Small intestine (tissue), 7 donors: Measurements from ENCODE around the gene RANBP1. TPM values are rescaled to one million over a fixed set of nuclear protein-coding genes. Genes with fewer than 3 reads are reported as not detected.

Experiments
- DNase-seq, 2 donors: peaks; one replicate each; pipeline versions ENCODE4 v3.0.0 to v3.0.0-alpha.2; 2013
- FAIRE-seq: peaks from 2 replicates; lab custom pipeline; 2012; peaks lifted over from hg19 to GRCh38; lab: Jason Lieb, UNC
- H3K27ac ChIP-seq, 3 donors: one replicate each; pipeline ENCODE4 v1.5.1; 2013; ENCODE audit warnings: low read length in 2 of 3, mild to moderate bottlenecking in 2 of 3, control low read depth in 1 of 3, inconsistent platforms in 1 of 3, low read depth in 1 of 3, moderate library complexity in 1 of 3
- H3K27me3 ChIP-seq, 3 donors: one replicate each; pipeline ENCODE4 v1.6.1; 2013; ENCODE audit warnings: low read length in 3 of 3, inconsistent platforms in 1 of 3; ENCODE audit not compliant: control insufficient read depth in 3 of 3, insufficient read depth in 3 of 3
- H3K36me3 ChIP-seq, 3 donors: one replicate each; pipeline ENCODE4 v1.6.1; 2013; ENCODE audit warnings: low read length in 3 of 3, inconsistent platforms in 1 of 3, low read depth in 1 of 3, mild to moderate bottlenecking in 1 of 3, moderate library complexity in 1 of 3; ENCODE audit not compliant: control insufficient read depth in 3 of 3, insufficient read depth in 2 of 3
- H3K4me1 ChIP-seq, 3 donors: one replicate each; pipeline ENCODE4 v1.6.1; 2013; ENCODE audit warnings: low read length in 2 of 3, inconsistent platforms in 1 of 3, low read depth in 1 of 3, mild to moderate bottlenecking in 1 of 3, moderate library complexity in 1 of 3; ENCODE audit not compliant: control insufficient read depth in 3 of 3, insufficient read depth in 2 of 3
- H3K4me3 ChIP-seq, 3 donors: one replicate each; pipeline ENCODE4 v1.5.1; 2013; ENCODE audit warnings: low read length in 3 of 3, control low read depth in 1 of 3, inconsistent platforms in 1 of 3, low read depth in 1 of 3, mild to moderate bottlenecking in 1 of 3, moderate library complexity in 1 of 3
- H3K9me3 ChIP-seq, 2 donors: one replicate each; pipeline ENCODE4 v1.6.1; 2013; ENCODE audit warnings: low read depth in 1 of 2, low read length in 1 of 2; ENCODE audit not compliant: control insufficient read depth in 2 of 2, insufficient read depth in 1 of 2
- WGBS, 3 donors: extraction: QIAGEN DNeasy Blood & Tissue Kit; methylation state at CpG; one replicate each; pipeline ENCODE4 v1.1.7; 2013; 5-methylcytosine and 5-hydroxymethylcytosine counted together
- polyA plus RNA-seq, 4 donors: library from polyadenylated mRNA; stranded (reverse) in 3 of 4; unstranded in 1 of 4; fragments of 200-250 nt in 3 of 4; fragments of 120-200 nt in 1 of 4; gene quantifications; one replicate each; pipeline versions ENCODE4 v1.2.1 to v1.2.3, GENCODE V29; 2013
- donor health status: healthy with polysubstance abuse.
- donor health status: control.
- donor health status: control.
- donor health status: Bipolar disorder and iron deficiency.
- donor health status: healthy.

Gene RANBP1
- polyA plus RNA-seq, 4 donors = 61.5 to 184 (median 103) TPM

GRCh38 chr22:20118300-20119020 lies 2.6 kb downstream of the RANBP1 start:
- Histone ChIP-seq H3K27me3 (no peaks in the 10 kb centered on the region), H3K36me3 (peaks cover 3 to 67% (median 4%) of the 10 kb centered on the region in 3 donors), H3K4me1 (peaks cover 3 to 14% (median 6%) of the 10 kb centered on the region in 3 donors), H3K9me3 (no peaks in the 10 kb centered on the region), H3K4me3 (peak overlapping the region; percentile 61 to 81 (median 71)), H3K27ac (peak overlapping the region in 2 of 3 donors; percentile 0 to 66)
- DNase-seq = no peak
- WGBS, 3 donors = 13 to 19% (median 17%) methylated on average over 8 of the region's 8 CpGs
- no peak for FAIRE-seq

- Histone ChIP-seq H3K4me3 (no peak overlapping the region), H3K36me3 (peaks cover 5 to 75% (median 9%) of the 10 kb centered on the region in 3 donors), H3K27ac (no peak overlapping the region), H3K4me1 (peaks cover 3 to 10% (median 6%) of the 10 kb centered on the region in 3 donors), H3K9me3 (no peaks in the 10 kb centered on the region), H3K27me3 (no peaks in the 10 kb centered on the region)
- 90 to 96% (median 93%) methylated on average over 22 of the region's 22 CpGs for WGBS, 3 donors
- DNase-seq (no peak), FAIRE-seq (no peak)
Measured at GRCh38 chr22:20121856-20122415, 6.0 kb downstream of the RANBP1 start.

GRCh38 chr22:20123366-20124082 lies 7.6 kb downstream of the RANBP1 start:
- H3K4me3 ChIP-seq = no peak overlapping the region
- H3K36me3 ChIP-seq = peaks cover 5 to 85% (median 11%) of the 10 kb centered on the region in 3 donors
- FAIRE-seq (no peak), DNase-seq (no peak)
- WGBS, 3 donors = 90 to 94% (median 92%) methylated on average over 13 of the region's 13 CpGs
- no peak overlapping the region for H3K27ac ChIP-seq
- peaks cover 2 to 8% (median 6%) of the 10 kb centered on the region in 3 donors for H3K4me1 ChIP-seq
- no peaks in the 10 kb centered on the region for H3K27me3 ChIP-seq
- H3K9me3 ChIP-seq = no peaks in the 10 kb centered on the region

GRCh38 chr22:20124083-20124787 lies 8.3 kb downstream of the RANBP1 start:
- FAIRE-seq (no peak), DNase-seq (no peak)
- Histone ChIP-seq H3K9me3 (no peaks in the 10 kb centered on the region), H3K27me3 (no peaks in the 10 kb centered on the region), H3K4me1 (peaks cover 0 to 12% (median 0%) of the 10 kb centered on the region in 3 donors), H3K27ac (no peak overlapping the region), H3K36me3 (peaks cover 5 to 80% (median 11%) of the 10 kb centered on the region in 3 donors), H3K4me3 (no peak overlapping the region)
- 86 to 99% (median 92%) methylated on average over 9 to 11 of the region's 11 CpGs for WGBS, 3 donors

- H3K9me3 ChIP-seq = no peaks in the 10 kb centered on the region
- H3K27me3 ChIP-seq = no peaks in the 10 kb centered on the region
- DNase-seq (no peak), FAIRE-seq (no peak)
- peaks cover 0 to 16% (median 0%) of the 10 kb centered on the region in 3 donors for H3K4me1 ChIP-seq
- no peak overlapping the region for H3K4me3 ChIP-seq
- H3K36me3 ChIP-seq = peaks cover 5 to 67% (median 11%) of the 10 kb centered on the region in 3 donors
- H3K27ac ChIP-seq = no peak overlapping the region
- 88 to 91% (median 88%) methylated on average over 32 of the region's 32 CpGs for WGBS, 3 donors
Measured at GRCh38 chr22:20125201-20126174, 9.6 kb downstream of the RANBP1 start.

GRCh38 chr22:20126284-20127029 lies 10.6 kb downstream of the RANBP1 start:
- FAIRE-seq = no peak
- 83 to 88% (median 85%) methylated on average over 19 of the region's 19 CpGs for WGBS, 3 donors
- Histone ChIP-seq H3K27ac (no peak overlapping the region), H3K9me3 (no peaks in the 10 kb centered on the region), H3K27me3 (no peaks in the 10 kb centered on the region), H3K4me1 (peaks cover 0 to 19% (median 0%) of the 10 kb centered on the region in 3 donors), H3K36me3 (peaks cover 5 to 58% (median 11%) of the 10 kb centered on the region in 3 donors), H3K4me3 (no peak overlapping the region)
- no peak for DNase-seq

- peaks cover 4 to 49% (median 8%) of the 10 kb centered on the region in 3 donors for H3K36me3 ChIP-seq
- H3K4me1 ChIP-seq = peaks cover 0 to 21% (median 0%) of the 10 kb centered on the region in 3 donors
- FAIRE-seq = no peak
Measured at GRCh38 chr22:20127318-20127868, 11.5 kb downstream of the RANBP1 start.

More at GRCh38 chr22:20127318-20127868, 11.5 kb downstream of the RANBP1 start:
- no peak for DNase-seq
- Histone ChIP-seq H3K27me3 (no peaks in the 10 kb centered on the region), H3K27ac (no peak overlapping the region), H3K9me3 (no peaks in the 10 kb centered on the region), H3K4me3 (no peak overlapping the region)
- WGBS, 3 donors = 83 to 90% (median 87%) methylated on average over 15 of the region's 15 CpGs
